Ovary (tissue), 3 donors: ENCODE results near the gene YWHAH.

ENCODE experiments used
- EP300 ChIP-seq: sonication (generic); formaldehyde crosslinking; IDR thresholded peaks from one replicate; pipeline ENCODE4 v1.6.1; 2017; ENCODE audit warnings: antibody characterized with exemption
- POLR2A ChIP-seq: fragments of 450-650 bp; IDR thresholded peaks from one replicate; pipeline ENCODE4 v1.6.1; 2017; ENCODE audit warnings: antibody characterized with exemption, mild to moderate bottlenecking, moderate library complexity
- TF ChIP-seq, protein P1 (sequence below), 3 donors: fragments of 450-650 bp in 2 of 3; fragments of 200-600 bp in 1 of 3; IDR thresholded peaks; one replicate each; pipeline versions ENCODE4 v1.5.1 to v1.8.0; 2016 to 2022; ENCODE audit warnings: antibody characterized with exemption in 3 of 3, mild to moderate bottlenecking in 1 of 3
- donor health status: DM: no; HTN: no; CAD: no.

DNA sequence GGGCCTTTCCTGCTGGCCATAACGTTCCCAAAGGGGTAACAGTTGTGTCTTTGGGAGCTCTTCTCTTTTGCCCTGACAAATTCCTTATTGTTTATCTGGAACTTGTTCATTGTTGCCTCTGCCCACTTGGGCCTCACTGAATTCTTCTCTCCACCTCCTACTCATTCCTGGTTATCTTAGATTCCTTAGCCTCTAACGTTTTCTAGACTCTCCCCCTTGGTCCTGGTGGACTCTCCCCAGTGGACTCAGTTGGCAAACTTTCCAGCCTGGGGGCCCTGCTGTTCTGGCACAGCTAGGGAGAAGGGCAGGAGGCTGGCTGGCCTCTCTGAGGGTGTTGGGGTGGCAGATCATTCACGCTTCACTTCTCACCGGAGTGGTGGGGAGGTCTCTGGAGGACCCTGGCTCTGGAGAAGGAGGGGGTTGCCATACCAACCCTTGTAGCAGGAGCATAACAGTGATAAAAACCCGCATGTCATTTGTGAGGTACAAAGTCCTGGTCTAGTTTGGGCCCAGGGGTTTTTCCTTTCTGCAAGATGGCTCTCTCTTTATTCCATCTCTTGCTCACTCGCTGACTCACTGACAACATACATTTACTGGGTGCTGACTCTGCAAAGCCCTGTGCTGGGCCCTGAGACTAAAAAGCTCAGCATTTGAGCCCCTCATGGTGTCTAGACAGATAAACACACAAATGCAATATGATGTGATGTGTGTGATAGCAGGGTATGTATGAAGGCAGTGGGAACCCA lies 39.7 kb downstream of the YWHAH start:
- no peak for TF ChIP-seq POLR2A
- TF ChIP-seq, protein P1, sequence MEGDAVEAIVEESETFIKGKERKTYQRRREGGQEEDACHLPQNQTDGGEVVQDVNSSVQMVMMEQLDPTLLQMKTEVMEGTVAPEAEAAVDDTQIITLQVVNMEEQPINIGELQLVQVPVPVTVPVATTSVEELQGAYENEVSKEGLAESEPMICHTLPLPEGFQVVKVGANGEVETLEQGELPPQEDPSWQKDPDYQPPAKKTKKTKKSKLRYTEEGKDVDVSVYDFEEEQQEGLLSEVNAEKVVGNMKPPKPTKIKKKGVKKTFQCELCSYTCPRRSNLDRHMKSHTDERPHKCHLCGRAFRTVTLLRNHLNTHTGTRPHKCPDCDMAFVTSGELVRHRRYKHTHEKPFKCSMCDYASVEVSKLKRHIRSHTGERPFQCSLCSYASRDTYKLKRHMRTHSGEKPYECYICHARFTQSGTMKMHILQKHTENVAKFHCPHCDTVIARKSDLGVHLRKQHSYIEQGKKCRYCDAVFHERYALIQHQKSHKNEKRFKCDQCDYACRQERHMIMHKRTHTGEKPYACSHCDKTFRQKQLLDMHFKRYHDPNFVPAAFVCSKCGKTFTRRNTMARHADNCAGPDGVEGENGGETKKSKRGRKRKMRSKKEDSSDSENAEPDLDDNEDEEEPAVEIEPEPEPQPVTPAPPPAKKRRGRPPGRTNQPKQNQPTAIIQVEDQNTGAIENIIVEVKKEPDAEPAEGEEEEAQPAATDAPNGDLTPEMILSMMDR (IDR thresholded peaks at IDR 0.05) = no peak
- no peak for TF ChIP-seq EP300
